NT2/D1 (cell line): ENCODE measurements around the gene GPATCH11.

ENCODE experiments used
- DNase-seq: peaks from one replicate; pipeline ENCODE4 v3.0.0-alpha.2; 2011; ENCODE audit warnings: low read depth, low spot score
- H3K27me3 ChIP-seq: 2 replicates; pipeline ENCODE4 v1.6.0; 2011; ENCODE audit warnings: mild to moderate bottlenecking; ENCODE audit not compliant: insufficient read length, insufficient read depth
- H3K36me3 ChIP-seq: 2 replicates; pipeline ENCODE4 v1.6.1; 2011; ENCODE audit warnings: mild to moderate bottlenecking, low read length, mixed read lengths; ENCODE audit not compliant: insufficient read depth, insufficient read length
- H3K4me1 ChIP-seq: 2 replicates; pipeline ENCODE4 v1.5.1; 2011; ENCODE audit not compliant: insufficient read depth, insufficient read length
- H3K4me3 ChIP-seq: 2 replicates; pipeline ENCODE4 v1.5.1; 2011; ENCODE audit warnings: low read depth; ENCODE audit not compliant: insufficient read length
- H3K9ac ChIP-seq: 2 replicates; pipeline ENCODE4 v1.6.0; 2011; ENCODE audit warnings: low read depth; ENCODE audit not compliant: insufficient read length
- H3K9me3 ChIP-seq: 2 replicates; pipeline ENCODE4 v1.5.1; 2011; ENCODE audit warnings: mild to moderate bottlenecking, low read length; ENCODE audit not compliant: insufficient read depth
- SUZ12 ChIP-seq: IDR thresholded peaks from 2 replicates; pipeline ENCODE4 v1.6.1; 2011; ENCODE audit not compliant: insufficient read length, insufficient read depth; ENCODE audit errors: extremely low read depth
- YY1 ChIP-seq: IDR thresholded peaks from 2 replicates; pipeline ENCODE4 v1.6.1; 2011; ENCODE audit not compliant: insufficient read length, insufficient read depth
- ZNF274 ChIP-seq: IDR thresholded peaks from 2 replicates; pipeline ENCODE4 v1.6.1; 2011; ENCODE audit warnings: mild to moderate bottlenecking, low read depth, low read length

The GPATCH11 gene

GRCh38 chr2:37090019-37090477, 5.7 kb downstream of the GPATCH11 start:
- Histone ChIP-seq H3K4me1 (no peaks in the 10 kb centered on the region), H3K36me3 (peaks cover 29% of the 10 kb centered on the region), H3K4me3 (no peak overlapping the region), H3K27me3 (no peaks in the 10 kb centered on the region), H3K9me3 (no peaks in the 10 kb centered on the region), H3K9ac (no peak overlapping the region)
- TF ChIP-seq ZNF274 (no peak), SUZ12 (no peak), YY1 (no peak)
- no peak for DNase-seq

DNA sequence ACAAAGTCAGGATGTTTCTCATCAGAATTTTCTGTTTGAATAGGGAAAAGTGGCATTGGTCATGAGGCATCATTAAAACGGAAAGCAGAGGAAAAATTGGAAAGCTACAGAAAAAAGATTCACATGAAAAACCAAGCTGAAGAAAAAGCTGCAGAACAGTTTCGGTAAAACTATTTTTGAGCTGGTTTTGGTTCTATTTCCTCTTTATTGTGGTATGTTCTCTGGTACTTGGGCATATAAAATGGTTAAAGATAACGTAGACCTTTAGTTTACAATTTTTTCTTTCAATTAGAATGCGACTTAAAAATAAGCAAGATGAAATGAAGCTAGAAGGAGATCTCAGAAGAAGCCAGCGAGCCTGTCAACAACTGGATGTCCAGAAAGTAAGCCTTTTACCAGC, 7.6 kb downstream of the GPATCH11 start:
- no peak for DNase-seq
- no peak for TF ChIP-seq ZNF274
- TF ChIP-seq SUZ12 = no peak
- no peak for TF ChIP-seq YY1
- Histone ChIP-seq H3K27me3 (no peaks in the 10 kb centered on the region), H3K4me1 (no peaks in the 10 kb centered on the region), H3K9ac (no peak overlapping the region), H3K36me3 (peaks cover 37% of the 10 kb centered on the region), H3K4me3 (no peak overlapping the region), H3K9me3 (no peaks in the 10 kb centered on the region)

DNA sequence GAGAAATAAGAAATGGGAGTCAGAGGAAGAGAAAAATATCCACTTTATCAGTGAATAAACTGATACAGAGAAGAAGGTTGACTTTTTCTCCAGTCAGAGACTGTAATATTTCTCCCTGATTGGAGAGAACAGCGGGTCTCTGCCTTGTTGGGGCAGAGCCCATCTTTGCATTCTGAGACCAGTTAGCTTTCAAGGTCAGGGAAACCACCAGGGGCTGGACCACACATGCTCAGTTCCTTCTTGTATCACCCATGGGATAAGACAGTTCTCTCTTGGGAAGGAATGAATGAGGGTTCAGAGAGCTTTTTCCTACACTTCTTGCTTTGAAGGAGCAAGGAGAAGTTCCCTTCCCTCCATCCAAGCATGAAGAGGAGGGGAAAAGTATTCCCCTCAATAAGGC, 12.2 kb downstream of the GPATCH11 start:
- H3K9ac ChIP-seq = no peak overlapping the region
- H3K4me1 ChIP-seq = no peaks in the 10 kb centered on the region
- no peaks in the 10 kb centered on the region for H3K9me3 ChIP-seq
- no peak overlapping the region for H3K4me3 ChIP-seq
- no peaks in the 10 kb centered on the region for H3K27me3 ChIP-seq
- no peak for DNase-seq
- no peak for TF ChIP-seq YY1
- no peak for TF ChIP-seq ZNF274
- no peak for TF ChIP-seq SUZ12
- peaks cover 38% of the 10 kb centered on the region for H3K36me3 ChIP-seq

GRCh38 chr2:37098416-37099118, 14.2 kb downstream of the GPATCH11 start:
- Histone ChIP-seq H3K4me1 (no peaks in the 10 kb centered on the region), H3K9ac (no peak overlapping the region), H3K27me3 (no peaks in the 10 kb centered on the region), H3K36me3 (peaks cover 29% of the 10 kb centered on the region), H3K9me3 (no peaks in the 10 kb centered on the region), H3K4me3 (no peak overlapping the region)
- DNase-seq = no peak
- no peak for TF ChIP-seq SUZ12
- no peak for TF ChIP-seq ZNF274
- no peak for TF ChIP-seq YY1

DNA sequence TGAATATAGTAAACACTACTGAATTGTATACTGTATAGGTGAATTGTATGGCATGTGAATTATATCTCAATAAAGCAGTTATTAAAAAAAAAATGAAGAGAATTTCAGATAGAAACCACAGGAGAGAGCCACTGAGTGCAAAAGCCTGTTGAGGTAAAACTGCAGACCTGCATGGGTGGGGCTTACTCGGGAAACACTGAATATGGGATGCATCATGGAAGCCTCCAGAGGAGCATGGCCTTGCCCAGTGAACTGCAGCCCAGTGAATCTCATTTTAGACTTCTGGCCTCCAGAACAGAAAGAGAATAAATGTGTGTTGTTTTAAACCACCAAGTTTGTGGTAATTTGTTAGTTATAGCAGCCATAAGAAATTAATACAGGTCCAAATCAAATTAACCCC, 15.7 kb downstream of the GPATCH11 start:
- Histone ChIP-seq H3K4me1 (no peaks in the 10 kb centered on the region), H3K36me3 (peaks cover 18% of the 10 kb centered on the region), H3K9me3 (no peaks in the 10 kb centered on the region), H3K4me3 (no peak overlapping the region), H3K27me3 (no peaks in the 10 kb centered on the region), H3K9ac (no peak overlapping the region)
- TF ChIP-seq YY1 (no peak), SUZ12 (no peak), ZNF274 (no peak)
- no peak for DNase-seq

DNA sequence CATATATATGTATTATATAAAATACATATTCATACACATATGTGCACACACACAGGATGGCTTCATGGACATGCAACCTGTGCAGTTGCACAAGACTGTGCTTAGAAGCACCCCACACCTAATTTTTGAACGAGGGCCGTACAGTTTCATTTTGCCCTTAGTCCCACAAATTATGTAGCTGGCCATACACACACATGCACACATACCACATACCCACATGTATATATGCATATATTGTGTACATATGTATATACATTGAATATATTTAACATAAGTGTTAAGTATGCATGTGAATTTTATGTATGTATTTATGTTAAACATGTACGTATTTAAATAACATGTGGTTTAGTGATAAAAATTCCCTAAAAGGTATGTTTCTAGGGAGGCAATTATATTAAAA, 18.3 kb downstream of the GPATCH11 start:
- H3K9ac ChIP-seq = no peak overlapping the region
- H3K27me3 ChIP-seq = no peaks in the 10 kb centered on the region
- no peaks in the 10 kb centered on the region for H3K4me1 ChIP-seq
- H3K4me3 ChIP-seq = no peak overlapping the region
- TF ChIP-seq ZNF274 (no peak), SUZ12 (no peak), YY1 (no peak)
- no peaks in the 10 kb centered on the region for H3K9me3 ChIP-seq
- H3K36me3 ChIP-seq = peaks cover 21% of the 10 kb centered on the region
- no peak for DNase-seq

DNA sequence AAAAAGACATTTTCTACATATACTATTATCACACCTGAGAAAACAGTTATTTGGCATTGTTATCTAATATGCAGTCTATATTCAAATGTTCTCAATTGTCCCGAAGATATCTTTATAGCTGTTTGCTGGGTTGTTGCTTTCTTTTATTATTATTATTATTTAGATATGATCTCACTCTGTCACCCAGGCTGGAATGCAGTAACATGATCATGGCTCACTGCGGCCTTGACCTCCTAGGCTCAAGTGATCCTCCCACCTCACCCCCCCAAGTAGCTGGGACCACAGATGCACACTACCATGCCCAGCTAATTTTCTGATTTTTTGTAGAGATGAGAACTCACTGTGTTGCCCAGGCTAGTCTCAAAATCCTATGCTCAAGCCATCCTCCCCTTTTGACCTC, 19.9 kb downstream of the GPATCH11 start:
- Histone ChIP-seq H3K27me3 (no peaks in the 10 kb centered on the region), H3K9me3 (no peaks in the 10 kb centered on the region), H3K4me1 (no peaks in the 10 kb centered on the region), H3K4me3 (no peak overlapping the region), H3K36me3 (peaks cover 23% of the 10 kb centered on the region), H3K9ac (no peak overlapping the region)
- DNase-seq = no peak
- TF ChIP-seq SUZ12 (no peak), YY1 (no peak), ZNF274 (no peak)

DNA sequence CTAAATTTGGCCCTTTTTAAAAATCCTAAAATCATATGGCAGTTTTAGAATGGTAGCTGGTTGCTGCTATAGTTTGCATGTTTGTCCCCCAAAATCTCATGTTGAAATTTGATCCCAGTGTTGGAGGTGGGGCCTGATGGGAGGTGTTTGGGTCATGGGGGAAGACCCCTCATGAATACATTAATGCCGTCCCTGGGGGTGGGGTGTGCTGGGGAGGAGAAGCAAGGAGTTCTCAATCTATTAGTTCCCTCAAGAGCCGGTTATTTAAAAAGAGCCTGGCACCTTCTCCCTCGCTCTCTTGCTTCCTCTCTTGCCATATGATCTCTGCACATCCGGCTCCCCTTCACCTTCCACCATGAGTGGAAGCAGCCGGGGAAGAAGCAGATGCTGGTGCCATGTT, 20.8 kb downstream of the GPATCH11 start:
- Histone ChIP-seq H3K4me3 (no peak overlapping the region), H3K4me1 (no peaks in the 10 kb centered on the region), H3K36me3 (peaks cover 20% of the 10 kb centered on the region), H3K9ac (no peak overlapping the region), H3K27me3 (no peaks in the 10 kb centered on the region), H3K9me3 (no peaks in the 10 kb centered on the region)
- peak; percentile 8 for DNase-seq
- TF ChIP-seq ZNF274 (no peak), SUZ12 (no peak), YY1 (no peak)
